Hepatocyte (in vitro differentiated cells): Measurements from ENCODE around the gene ALPK3. TPM values are rescaled to one million over a fixed set of nuclear protein-coding genes. Genes with fewer than 3 reads are reported as not detected.

ENCODE experiments used
- DNase-seq: peaks from one replicate; pipeline ENCODE4 v3.0.0-alpha.2; 2016; ENCODE audit warnings: low spot score
- H2AFZ ChIP-seq: fragments of 200-600 bp; sonication (generic); 2 replicates; pipeline ENCODE4 v1.6.0; 2016; ENCODE audit warnings: antibody characterized with exemption, mild to moderate bottlenecking
- H3K27ac ChIP-seq: fragments of 200-600 bp; sonication (generic); 2 replicates; pipeline ENCODE4 v1.5.1; 2016; ENCODE audit warnings: mild to moderate bottlenecking
- H3K27me3 ChIP-seq: fragments of 200-600 bp; sonication (generic); 2 replicates; pipeline ENCODE4 v1.6.1; 2016
- H3K36me3 ChIP-seq: fragments of 200-600 bp; sonication (generic); replicated peaks from 2 replicates; pipeline ENCODE4 v1.5.1; 2016; ENCODE audit warnings: low read depth; ENCODE audit not compliant: insufficient read depth
- H3K4me1 ChIP-seq: fragments of 200-600 bp; sonication (generic); 2 replicates; pipeline ENCODE4 v1.5.1; 2016; ENCODE audit warnings: mild to moderate bottlenecking, moderate library complexity; ENCODE audit not compliant: insufficient read depth
- H3K4me2 ChIP-seq: fragments of 200-600 bp; sonication (generic); 2 replicates; pipeline ENCODE4 v1.6.0; 2016
- H3K4me3 ChIP-seq: fragments of 200-600 bp; sonication (generic); 2 replicates; pipeline ENCODE4 v1.5.1; 2016; ENCODE audit warnings: mild to moderate bottlenecking
- H3K79me2 ChIP-seq: fragments of 200-600 bp; sonication (generic); 2 replicates; pipeline ENCODE4 v1.6.0; 2017; ENCODE audit warnings: mild to moderate bottlenecking
- H3K9me2 ChIP-seq: fragments of 200-600 bp; sonication (generic); replicated peaks from 2 replicates; pipeline ENCODE4 v1.6.0; 2017; ENCODE audit warnings: mild to moderate bottlenecking; ENCODE audit not compliant: insufficient read depth
- H3K9me3 ChIP-seq: fragments of 200-600 bp; sonication (generic); 2 replicates; pipeline ENCODE4 v1.5.1; 2016; ENCODE audit warnings: low read depth, mild to moderate bottlenecking
- H4K20me1 ChIP-seq: fragments of 200-600 bp; sonication (generic); 2 replicates; pipeline ENCODE4 v1.6.0; 2016; ENCODE audit warnings: mild to moderate bottlenecking; ENCODE audit not compliant: insufficient read depth, poor library complexity, severe bottlenecking
- CTCF ChIP-seq: fragments of 200-600 bp; sonication (generic); IDR thresholded peaks from 2 replicates; pipeline ENCODE4 v1.5.1; 2016; ENCODE audit warnings: antibody characterized with exemption, mild to moderate bottlenecking; ENCODE audit not compliant: poor library complexity
- EZH2 ChIP-seq: fragments of 200-600 bp; sonication (generic); IDR thresholded peaks from 2 replicates; pipeline ENCODE4 v1.6.1; 2016; ENCODE audit warnings: antibody characterized with exemption, mild to moderate bottlenecking, borderline replicate concordance
- EZH2phosphoT487 ChIP-seq: fragments of 200-600 bp; sonication (generic); IDR thresholded peaks from one replicate; pipeline ENCODE4 v1.6.1; 2018; ENCODE audit warnings: antibody characterized with exemption, mild to moderate bottlenecking, low read depth, moderate library complexity; ENCODE audit not compliant: unreplicated experiment, severe bottlenecking
- WGBS: methylation state at CpG from one replicate; pipeline ENCODE4 v1.1.6; 2016; ENCODE audit warnings: low lambda C conversion rate; ENCODE audit errors: missing lambda C conversion rate; 5-methylcytosine and 5-hydroxymethylcytosine counted together
- polyA plus RNA-seq: library from polyadenylated mRNA; unstranded; fragments of >200 nt; fragmentation: Nextera tagmentation; extraction: Ambion mirVana; gene quantifications from 2 replicates; pipeline ENCODE4 v1.2.1, GENCODE V29; 2016
- total RNA-seq: library from RNA; depleted of rRNA; stranded (reverse); fragments of >200 nt; gene quantifications from 2 replicates; pipeline ENCODE4 v1.2.3, GENCODE V29; 2014

ALPK3 gene
- total and polyA plus RNA-seq, 2 experiments from 2014 or later = 7.1 to 25.3 TPM

- Histone ChIP-seq H3K9me3 (no peaks in the 10 kb centered on the region), H3K4me2 (no peak overlapping the region), H2AFZ (no peak overlapping the region), H3K27me3 (no peaks in the 10 kb centered on the region), H4K20me1 (no peaks in the 10 kb centered on the region), H3K27ac (no peak overlapping the region), H3K9me2 (no peaks in the 10 kb centered on the region), H3K4me3 (no peak overlapping the region), H3K36me3 (no peaks in the 10 kb centered on the region), H3K79me2 (peaks cover 8% of the 10 kb centered on the region), H3K4me1 (no peaks in the 10 kb centered on the region)
- no peak for DNase-seq
- 98% methylated on average over 5 of the region's 5 CpGs for WGBS
- TF ChIP-seq CTCF (no peak), EZH2phosphoT487 (no peak), EZH2 (no peak)
These were observed 17.8 kb downstream of the ALPK3 start for GRCh38 chr15:84834969-84835368.

- Histone ChIP-seq H3K27me3 (no peaks in the 10 kb centered on the region), H3K4me3 (no peak overlapping the region), H3K9me2 (no peaks in the 10 kb centered on the region), H3K79me2 (peaks cover 4% of the 10 kb centered on the region), H4K20me1 (no peaks in the 10 kb centered on the region), H3K4me2 (no peak overlapping the region), H3K4me1 (peaks cover 4% of the 10 kb centered on the region), H3K36me3 (no peaks in the 10 kb centered on the region), H2AFZ (no peak overlapping the region), H3K27ac (no peak overlapping the region), H3K9me3 (no peaks in the 10 kb centered on the region)
- TF ChIP-seq EZH2 (no peak), CTCF (no peak)
- 87% methylated on average over 5 of the region's 5 CpGs for WGBS
- no peak for DNase-seq
These were observed 18.6 kb downstream of the ALPK3 start for GRCh38 chr15:84835661-84836337.

GRCh38 chr15:84836844-84837243, 19.7 kb downstream of the ALPK3 start:
- Histone ChIP-seq H3K4me2 (no peak overlapping the region), H3K4me3 (no peak overlapping the region), H4K20me1 (no peaks in the 10 kb centered on the region), H3K4me1 (peaks cover 4% of the 10 kb centered on the region), H3K27ac (no peak overlapping the region), H3K79me2 (peaks cover 4% of the 10 kb centered on the region), H2AFZ (no peak overlapping the region), H3K36me3 (no peaks in the 10 kb centered on the region), H3K9me2 (no peaks in the 10 kb centered on the region), H3K27me3 (no peaks in the 10 kb centered on the region), H3K9me3 (no peaks in the 10 kb centered on the region)
- 100% methylated on average over 1 of the region's 1 CpG for WGBS
- TF ChIP-seq EZH2phosphoT487 (no peak), EZH2 (no peak), CTCF (no peak)
- DNase-seq = no peak

GRCh38 chr15:84839714-84840113, 22.6 kb downstream of the ALPK3 start:
- Histone ChIP-seq H3K27me3 (no peaks in the 10 kb centered on the region), H3K4me2 (no peak overlapping the region), H3K36me3 (no peaks in the 10 kb centered on the region), H3K79me2 (no peaks in the 10 kb centered on the region), H3K9me3 (no peaks in the 10 kb centered on the region), H3K4me1 (peaks cover 4% of the 10 kb centered on the region), H3K27ac (no peak overlapping the region), H2AFZ (no peak overlapping the region), H3K4me3 (no peak overlapping the region), H4K20me1 (no peaks in the 10 kb centered on the region), H3K9me2 (no peaks in the 10 kb centered on the region)
- DNase-seq = no peak
- no peak for TF ChIP-seq EZH2
- no peak for TF ChIP-seq CTCF
- no peak for TF ChIP-seq EZH2phosphoT487
- WGBS = 97% methylated on average over 23 of the region's 23 CpGs
